Smooth muscle cell of the brain vasculature (primary cell): ENCODE results near the gene GNS.
"Not testable (repeated sequence)": the region's sequence is repeated elsewhere in the genome, so short reads cannot be mapped to it uniquely, and the experiment has no call there.

ENCODE experiments used
- DNase-seq: peaks from one replicate; pipeline ENCODE4 v3.0.0-alpha.2; 2012; ENCODE audit warnings: low read depth, low spot score

GNS gene

DNA sequence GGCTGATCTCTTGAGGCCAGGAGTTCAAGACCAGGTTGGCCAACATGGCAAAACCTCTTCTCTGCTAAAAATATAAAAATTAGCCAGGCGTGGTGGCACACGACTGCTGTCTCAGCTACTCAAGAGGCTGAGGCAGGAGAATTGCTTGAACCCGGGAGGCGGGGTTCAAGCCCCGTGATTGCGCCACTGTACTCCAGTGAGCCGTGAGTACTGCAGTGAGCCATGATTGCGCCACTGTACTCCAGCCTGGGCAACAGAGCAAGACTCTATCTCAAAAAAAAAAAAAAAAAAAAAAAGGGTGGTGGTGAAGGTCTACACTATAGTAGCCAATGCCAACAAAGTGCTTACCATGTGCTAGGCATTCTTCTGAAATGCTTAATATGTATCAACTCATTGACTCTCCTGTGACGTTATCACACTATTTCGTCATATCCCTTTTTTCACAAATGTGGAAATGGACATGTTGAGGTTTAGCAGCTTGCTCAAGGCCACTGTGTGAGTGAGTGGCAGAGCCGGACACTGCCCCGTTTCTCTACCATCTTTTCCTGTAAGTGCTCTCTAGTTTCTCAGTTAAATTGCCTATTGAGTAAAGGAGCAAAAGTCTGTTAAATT, 59.6 kb downstream of the GNS start:
- no peak for DNase-seq

DNA sequence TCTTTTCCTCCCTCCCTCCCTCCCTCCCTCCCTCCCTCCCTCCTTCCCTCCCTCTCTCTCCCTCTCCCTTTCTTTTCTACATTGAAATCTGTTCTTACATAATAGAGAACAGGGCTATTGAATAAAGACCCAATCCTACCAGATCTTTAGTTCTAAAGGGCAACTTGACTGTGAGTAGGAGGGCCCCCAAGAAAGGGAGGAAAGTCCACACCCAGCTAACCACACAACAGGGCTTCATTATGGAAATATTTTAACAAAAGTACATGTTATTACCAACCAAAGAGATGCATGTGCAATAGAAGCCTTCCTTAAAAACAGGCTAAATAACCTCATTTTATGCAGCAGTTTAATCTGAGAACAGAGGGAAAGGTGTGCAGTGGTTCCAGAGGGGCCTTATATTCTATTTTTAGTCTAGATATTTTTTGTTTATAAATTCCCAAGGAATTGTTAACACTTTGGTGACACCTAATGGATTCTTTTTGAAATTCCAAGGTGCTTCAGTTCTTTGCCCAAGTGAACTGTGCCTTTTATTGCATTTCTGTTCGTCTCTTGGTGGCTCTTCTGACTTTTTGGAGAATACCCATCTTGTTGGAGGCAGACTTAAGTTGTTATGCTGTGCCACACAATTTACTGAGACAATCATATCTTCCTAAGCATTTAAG, 63.0 kb downstream of the GNS start:
- no peak for DNase-seq

DNA sequence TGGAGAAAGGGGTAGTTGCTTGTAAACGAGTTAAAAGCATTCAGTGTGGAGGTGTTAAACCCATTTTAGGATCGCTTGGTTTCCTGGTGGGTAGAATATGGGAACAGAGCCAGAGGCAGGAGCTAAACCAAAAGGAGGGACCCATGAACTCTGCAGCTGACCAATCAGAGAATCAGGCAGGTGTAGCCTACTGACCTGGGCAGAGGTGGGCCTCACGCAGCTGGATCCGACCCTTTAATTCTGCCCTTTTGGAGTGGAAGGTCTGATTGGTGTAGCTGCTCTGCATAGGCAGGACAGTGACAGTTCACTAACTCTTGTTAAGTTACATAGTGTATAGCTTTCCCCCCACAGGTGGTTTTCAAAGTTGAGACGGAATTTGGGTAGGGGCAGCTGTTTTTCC, 63.7 kb downstream of the GNS start:
- DNase-seq: no peak

DNA sequence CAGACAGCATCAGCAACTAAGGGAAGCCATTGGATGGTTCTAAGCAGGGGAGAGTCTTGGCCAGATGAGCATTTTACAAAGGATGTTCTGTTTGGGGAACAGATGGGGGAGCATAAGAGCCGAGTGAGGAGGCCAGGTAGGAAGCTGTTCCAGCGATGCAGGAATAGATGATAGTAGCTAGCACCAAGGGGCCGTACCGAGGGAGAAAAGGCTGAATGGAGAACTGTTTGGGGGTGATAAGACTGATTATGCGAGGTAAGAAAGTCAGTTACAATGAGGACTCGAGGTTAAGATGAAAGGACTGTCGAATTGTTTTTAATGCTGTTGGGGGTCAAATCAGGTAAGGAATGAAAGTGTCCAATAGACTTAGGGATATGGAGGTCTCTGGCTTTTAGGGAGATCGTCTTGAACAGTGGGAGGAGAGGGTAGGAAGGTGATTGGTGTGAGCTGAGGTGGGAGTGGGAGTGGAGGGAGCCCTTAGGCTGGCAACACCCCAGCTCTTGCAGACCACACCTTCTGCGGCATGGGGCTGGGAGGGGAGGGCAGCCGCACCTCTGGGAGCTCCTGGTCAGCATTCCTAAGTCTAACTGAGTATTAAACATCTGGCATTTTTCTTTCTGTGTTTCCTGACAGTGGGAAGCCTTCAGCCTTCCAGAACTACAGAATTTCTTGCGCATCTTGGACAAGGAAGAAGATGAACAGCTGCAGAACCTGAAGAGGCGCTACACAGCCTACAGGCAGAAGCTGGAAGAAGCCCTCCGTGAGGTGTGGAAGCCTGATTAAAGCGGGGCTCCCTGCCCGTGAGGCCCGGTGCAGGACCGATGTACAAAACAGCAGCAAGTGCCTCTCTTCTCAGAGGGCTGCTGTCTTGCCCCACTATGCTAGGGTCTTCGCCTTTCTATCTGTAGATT, 64.8 kb downstream of the GNS start:
- no peak for DNase-seq

DNA sequence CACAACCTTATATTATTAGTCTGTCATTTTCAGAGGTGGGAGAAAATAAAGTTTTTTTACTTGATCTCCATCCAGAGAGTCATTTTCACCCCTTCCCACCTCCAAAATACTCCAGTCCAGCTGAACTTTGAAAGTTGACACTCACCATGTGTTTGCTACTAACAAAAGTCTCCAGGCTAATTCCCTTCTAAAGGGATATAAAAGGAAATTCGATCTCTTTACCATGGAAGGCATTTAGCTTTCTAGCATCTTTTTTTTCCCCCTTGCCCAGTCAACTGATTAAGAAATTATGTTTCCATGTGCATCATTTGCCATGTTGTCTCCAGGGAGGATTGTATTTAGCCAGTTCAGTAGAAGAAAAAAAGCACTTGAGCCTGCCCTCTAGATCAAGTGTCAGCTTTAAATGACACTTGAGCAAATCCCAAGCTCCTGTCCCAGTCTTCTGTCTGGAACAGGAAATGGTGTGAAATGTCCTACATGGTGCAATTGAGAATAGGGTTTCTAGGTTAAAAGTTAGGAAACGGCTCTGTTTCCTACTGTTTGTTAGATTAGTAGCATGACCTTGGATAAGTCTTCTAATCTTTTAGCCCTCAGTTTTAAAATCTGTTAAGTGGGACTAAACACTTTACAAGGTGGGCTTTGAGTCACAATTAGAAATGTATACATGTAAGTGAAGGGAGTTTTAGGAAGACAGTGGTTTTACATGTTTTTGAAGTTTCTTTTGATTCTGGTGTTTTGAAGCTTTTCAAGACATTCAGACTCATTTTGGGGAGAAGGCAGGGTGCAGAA, 67.2 kb downstream of the GNS start:
- DNase-seq: no peak

DNA sequence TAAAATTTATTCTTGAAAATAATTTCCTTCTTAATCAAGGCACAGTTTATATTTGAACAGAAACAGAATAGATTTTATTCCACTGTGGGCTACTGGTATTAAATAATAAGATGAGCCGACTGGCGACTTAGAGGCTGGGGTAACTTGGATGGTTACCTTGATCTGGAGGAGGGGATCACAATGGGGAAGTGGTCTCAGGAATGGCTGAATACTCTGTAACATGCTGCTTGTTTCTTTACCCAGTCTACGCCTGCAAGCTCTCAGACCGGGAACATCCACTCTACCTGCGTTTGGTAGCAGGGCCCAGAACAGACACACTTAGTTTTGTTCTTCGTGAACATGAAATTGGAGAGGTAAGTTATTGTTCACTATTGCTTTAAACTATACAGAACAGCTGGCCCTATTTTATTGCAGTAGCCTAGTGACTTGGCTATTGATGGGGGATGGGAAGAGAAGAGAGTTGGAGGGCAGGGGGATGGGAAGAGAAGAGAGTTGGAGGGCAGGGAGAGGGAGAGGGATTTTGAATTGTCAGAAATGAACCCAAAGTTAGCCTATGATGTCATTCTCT, 67.9 kb downstream of the GNS start:
- DNase-seq: no peak

DNA sequence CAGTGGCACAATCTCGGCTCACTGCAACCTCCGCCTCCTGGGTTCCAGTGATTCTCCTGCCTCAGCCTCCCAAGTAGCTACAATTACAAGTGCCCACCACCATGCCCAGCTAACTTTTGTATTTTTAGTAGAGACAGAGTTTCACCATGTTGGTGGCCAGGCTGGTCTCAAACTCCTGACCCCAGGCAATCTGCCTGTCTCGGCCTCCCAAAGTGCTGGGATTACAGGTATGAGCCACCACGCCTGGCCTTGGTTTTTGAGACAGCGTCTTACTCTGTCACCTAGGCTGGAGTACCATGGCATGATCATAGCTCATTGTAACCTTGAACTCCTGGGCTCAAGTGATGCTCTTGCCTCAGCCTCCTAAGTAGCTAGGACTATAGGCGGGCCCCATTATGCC, 69.0 kb downstream of the GNS start:
- not testable (repeated sequence) for DNase-seq

DNA sequence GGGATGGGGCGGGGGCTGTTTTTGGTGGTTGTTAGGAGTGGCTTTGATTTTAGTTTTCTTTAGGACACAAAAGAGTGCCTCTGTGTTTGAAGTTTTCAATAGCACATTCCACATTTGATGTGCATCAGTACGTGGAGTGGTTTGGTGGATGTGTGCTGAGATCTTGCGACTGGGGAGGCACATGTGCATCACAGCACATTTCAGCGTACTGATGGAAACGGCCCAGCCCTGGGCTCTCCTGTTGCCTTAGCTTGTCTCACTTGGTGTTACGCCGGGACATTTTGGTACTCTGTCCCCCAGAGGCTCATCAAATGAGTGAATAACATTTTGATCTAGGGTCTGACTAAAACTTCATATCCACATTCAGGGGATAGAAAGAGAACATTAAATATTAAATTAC, 70.5 kb downstream of the GNS start:
- no peak for DNase-seq

DNA sequence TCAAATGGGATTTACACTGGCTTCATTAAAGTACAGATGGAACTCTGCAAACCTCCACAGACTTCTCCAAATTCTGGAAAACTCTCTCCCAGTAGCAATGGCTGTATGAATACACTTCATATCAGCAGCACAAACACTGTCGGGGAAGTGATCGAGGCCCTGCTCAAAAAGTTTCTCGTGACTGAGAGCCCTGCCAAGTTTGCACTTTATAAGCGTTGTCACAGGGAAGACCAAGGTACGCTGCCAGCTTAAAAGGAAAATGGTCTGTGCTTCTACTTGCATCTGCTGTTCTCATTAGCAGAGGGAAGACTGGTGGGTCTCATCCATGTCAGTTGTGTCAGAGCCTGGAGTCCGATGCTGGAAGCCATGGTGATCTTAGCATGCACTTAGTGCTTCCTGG, 71.0 kb downstream of the GNS start:
- no peak for DNase-seq

DNA sequence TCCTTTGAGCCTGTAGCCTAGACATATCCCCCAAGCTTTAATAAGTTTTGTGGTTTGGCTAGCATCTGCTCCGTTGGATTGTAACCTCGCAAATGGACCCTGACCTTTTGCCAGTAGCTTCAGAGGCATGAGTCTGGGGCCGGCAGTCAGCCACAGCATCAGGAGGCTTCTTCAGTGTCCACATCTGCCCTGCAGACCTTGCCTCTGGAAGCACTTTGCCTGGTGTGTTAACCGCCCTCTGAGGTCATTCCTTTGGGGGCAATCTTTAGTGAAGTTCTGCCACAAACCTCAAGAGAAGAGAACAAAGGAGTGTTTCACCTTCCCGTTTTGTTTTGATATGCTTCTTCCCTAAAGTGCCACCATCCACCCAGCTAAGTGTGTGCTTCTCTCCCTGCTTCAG, 71.4 kb downstream of the GNS start:
- no peak for DNase-seq

DNA sequence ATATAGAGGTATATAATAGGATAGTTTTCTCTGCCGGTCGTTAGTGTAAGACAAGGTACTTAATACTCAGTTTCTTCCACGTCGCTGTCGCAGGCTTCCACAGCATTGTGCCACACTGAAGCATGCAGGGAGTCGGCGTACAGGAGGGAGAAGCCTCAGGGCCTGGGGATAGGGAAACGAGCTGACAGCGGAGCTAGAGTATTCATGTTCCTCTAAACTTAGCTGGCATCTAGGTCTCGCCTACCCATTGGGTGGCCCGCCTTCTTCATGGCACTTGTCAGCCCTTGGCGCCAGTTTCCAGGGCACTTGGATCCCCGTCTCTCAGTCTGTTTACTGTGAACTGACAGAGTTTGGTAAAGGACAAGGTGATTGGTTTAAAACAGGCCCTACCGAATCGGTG, 73.6 kb downstream of the GNS start:
- no peak for DNase-seq

DNA sequence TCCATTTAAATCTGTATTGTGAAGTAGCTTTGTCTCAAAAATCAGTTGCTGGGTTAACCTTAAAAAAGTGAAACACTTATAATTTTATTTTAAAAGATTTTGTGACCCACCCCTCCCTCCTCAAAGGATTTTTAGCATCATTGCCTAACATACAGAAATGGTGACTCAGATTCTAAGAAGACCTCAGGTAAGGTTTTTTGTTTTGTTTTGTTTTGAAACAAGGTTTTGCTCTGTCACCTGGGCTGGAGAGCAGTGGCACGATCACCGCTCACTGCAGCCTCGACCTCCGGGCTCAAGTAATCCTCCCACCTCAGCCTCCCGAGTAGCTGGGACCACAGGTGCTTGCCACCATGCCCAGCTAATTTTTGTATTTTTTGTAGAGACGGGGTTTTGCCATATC, 74.2 kb downstream of the GNS start:
- no peak for DNase-seq

DNA sequence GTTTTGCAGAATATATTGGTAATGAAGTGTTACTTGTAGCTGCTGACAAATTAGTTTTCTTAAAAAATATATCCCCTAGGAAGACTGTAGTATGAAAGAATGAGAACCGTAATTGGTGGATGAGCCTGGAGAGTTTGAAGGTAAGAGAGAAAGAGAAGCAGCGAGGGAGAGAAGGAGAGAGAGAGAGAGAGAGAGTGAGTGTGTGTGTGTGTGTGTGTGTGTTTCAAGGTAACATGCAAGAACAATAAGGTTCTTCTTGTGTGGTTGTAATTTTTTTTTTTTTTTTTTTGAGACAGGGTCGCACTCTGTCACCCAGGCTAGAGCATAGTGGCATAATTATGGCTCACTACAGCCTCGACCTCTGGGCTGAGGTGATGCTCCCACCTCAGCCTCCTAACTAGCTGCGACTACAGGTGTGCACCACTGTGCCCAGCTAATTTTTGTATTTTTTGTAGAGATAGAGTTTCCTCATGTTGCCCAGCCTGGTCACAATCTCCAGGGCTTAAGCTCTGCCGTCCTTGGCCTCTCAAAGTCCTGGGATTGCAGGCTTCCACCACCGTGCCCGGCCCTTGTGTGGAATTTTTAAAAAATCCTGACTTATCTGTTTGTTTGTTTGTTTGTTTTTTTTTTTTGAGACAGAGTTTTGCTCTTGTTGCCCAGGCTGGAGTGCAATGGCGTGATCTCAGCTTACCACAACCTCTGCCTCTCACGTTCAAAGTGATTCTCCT, 75.2 kb downstream of the GNS start:
- no peak for DNase-seq

DNA sequence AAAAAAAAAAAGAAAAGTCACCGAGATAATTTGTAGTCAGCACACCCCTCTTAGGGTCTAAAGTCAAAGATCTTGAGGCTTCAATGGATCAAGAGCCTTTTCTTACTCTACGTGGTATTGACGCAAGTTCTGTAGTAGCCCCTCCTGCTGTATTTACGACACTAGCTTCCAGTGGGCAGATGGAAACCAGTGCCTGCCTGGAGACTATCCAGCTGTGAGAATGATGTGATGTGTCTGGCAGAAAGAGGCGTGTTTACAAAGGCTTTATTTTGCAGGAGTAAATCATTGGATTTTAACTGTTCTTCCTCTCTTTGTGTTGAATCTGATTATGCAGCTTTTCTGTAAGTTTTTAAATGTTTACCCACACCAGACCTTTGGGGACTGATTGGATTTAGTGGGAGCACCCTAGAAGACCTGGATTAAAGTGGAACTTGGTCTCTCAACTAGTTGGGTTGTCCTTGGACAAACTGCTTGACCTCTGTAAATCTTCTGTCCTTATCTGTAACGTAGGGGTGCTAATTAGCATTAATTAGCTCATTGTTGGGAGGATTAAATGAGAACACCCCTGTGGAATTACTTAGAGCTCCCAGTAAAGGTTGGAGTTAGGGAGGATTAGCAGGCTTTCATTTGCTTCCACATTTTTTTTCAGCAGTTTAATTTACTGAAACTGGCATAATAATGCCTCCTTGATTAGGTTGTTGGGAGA, 76.5 kb downstream of the GNS start:
- peak; percentile 55 for DNase-seq

DNA sequence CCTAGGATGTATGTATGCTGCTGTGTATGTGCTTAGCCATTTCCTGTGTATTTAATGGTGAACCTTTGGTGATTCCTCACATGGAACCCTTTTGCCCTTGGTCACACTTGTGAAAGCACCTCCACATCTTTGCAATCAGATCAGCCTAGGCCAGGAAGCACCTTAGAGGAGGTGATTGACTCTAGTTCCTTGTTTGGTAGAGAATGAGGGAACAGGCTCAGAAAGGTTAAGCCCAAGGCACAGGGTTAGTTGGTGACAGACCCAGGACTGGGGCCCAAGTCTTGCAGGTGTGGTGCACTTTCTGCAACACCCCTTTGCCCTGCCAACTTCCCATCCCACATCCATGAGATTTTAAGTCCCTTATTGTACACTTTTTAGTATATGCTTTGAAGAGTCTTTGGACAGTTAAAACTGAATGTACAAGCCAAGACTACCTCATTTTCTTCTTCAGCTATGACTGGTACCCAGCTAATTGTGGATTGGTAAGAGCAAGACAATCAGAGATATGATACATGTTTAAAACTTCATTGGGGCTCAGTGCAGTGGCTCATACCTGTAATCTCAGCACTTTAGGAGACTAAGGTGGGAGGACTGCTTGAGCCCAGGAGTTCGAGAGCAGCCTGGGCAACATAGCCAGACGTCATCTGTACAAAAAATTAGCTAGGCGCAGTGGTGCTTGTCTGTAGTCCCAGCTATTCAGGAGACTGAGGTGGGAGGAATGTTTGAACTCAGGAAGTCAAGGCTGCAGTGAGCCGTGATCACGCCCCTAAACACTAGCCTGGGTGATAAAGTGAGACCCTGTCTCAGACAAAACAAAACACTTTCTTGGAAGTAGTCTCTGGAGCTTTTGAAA, 77.8 kb downstream of the GNS start:
- no peak for DNase-seq

DNA sequence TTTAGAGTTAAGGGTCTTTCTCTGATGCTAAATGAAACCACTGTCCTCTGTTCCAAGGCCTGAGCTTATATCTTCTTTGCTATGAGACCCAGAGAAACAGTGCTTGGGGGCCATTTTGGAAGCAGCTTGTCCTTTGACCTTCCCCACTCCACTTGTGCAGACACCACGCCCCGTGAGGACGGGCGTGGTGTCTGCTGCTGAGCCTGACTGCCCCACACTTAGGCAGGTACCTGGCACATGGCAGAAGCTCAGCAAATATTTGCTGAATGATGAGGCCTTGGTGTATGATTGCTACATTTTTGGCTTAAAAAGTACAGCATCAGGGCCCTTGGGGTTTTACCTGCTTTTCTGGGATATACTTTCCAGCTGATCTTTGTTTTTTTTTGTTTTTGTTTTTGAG, 79.0 kb downstream of the GNS start:
- DNase-seq: no peak

DNA sequence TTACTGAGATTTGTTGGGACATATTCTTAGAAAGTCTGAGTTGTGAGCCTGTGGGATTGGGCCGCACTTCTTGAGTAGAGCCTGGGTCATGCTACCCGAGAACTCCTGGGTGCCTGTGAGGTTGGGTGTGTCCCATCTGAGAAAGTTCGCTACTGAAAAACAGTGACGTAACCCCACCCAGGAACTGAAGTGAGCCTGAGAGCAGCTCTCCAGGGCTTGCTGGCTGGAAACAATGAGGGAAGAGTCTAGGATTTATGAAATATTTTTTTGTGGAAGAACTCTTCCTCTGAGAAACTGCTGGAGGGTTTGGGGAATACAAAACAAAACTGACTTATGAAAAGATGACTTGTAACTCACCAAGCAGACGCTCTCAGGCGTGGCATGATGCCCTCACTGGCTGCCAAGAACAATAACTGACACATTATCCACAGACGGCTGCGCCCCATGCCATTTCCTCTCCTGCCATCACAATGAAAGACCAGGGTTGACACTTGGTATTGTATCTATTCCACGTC, 79.7 kb downstream of the GNS start:
- peak; percentile 65 for DNase-seq

DNA sequence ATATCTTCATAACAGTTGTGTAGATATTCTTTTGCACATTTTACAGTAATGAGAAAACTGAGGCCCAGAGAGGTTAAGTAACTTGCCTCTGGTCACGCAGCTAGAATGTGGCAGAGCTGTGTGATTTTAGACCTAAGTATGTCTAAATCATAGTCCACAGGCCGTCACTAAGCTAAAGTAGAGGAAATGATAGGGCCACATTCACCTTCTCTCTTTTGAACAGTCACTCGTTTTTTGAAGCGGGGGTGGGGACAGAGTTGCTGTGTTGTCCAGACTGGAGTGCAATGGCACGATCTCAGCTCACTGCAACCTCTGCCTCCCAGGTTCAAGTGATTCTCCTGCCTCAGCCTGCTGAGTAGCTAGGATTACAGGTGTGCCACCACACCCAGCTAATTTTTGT, 80.4 kb downstream of the GNS start:
- no peak for DNase-seq

DNA sequence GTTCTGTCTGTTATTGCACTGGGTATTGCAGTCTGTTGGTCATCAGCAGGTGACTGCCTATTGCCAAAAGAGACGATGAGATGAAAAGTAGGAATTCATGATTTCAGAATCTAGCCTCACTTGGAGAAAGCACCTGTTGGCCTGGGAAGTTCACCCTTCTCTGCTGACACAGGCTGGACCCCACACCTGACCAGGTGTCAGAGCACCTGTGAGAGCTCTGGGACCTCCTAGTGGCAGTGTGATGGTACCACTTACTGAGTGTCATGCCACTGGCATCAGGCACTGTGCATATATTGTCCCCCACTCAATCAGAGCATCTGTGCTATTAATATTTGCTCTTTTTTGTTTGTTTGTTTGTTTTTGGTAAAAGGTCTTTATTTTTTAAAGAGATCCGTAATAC, 81.0 kb downstream of the GNS start:
- DNase-seq: no peak
